ENCODE data around the gene KAZN. TPM values are rescaled to one million over a fixed set of nuclear protein-coding genes. Genes with fewer than 3 reads are reported as not detected.
A peak's percentile ranks its signal among the peaks of the same experiment; 100 is the strongest.

Gene KAZN
- total and polyA plus RNA-seq, 9 donors, result 10.1 to 56.4 (median 27.9) TPM

GRCh38 chr1:14599800-14600199 is 1.3 kb downstream of the KAZN start:
- Histone ChIP-seq H3K9me3 (no peaks in the 10 kb centered on the region), H3K27ac (no peak overlapping the region), H3K36me3 (no peaks in the 10 kb centered on the region), H3K4me1 (ENCODE audit: insufficient read depth) (peaks cover 2% of the 10 kb centered on the region), H3K4me3 (no peak overlapping the region), H3K27me3 (no peaks in the 10 kb centered on the region)
- 61 to 72% (median 67%) methylated on average over 6 of the region's 6 CpGs for WGBS, 3 donors
- TF ChIP-seq POLR2A (IDR thresholded peaks at IDR 0.05) (no peak), EP300 (IDR thresholded peaks at IDR 0.05) (no peak), CTCF (IDR thresholded peaks at IDR 0.05) (no peak)
- DNase-seq, result no peak
- intact Hi-C loops (cut with DNase I), result no loop called here

GRCh38 chr1:14600405-14601112 is 2.1 kb downstream of the KAZN start:
- intact Hi-C loops (cut with DNase I), result no loop called here
- H3K4me1 ChIP-seq (ENCODE audit: insufficient read depth), result peaks cover 2% of the 10 kb centered on the region
- H3K4me3 ChIP-seq, result no peak overlapping the region
- TF ChIP-seq CTCF (IDR thresholded peaks at IDR 0.05) (no peak), EP300 (IDR thresholded peaks at IDR 0.05) (no peak), POLR2A (IDR thresholded peaks at IDR 0.05) (no peak)
- WGBS, 3 donors, result 77 to 85% (median 82%) methylated on average over 12 of the region's 12 CpGs
- no peaks in the 10 kb centered on the region for H3K36me3 ChIP-seq
- H3K27me3 ChIP-seq, result no peaks in the 10 kb centered on the region
- no peak overlapping the region for H3K27ac ChIP-seq
- DNase-seq, result no peak
- no peaks in the 10 kb centered on the region for H3K9me3 ChIP-seq

- no peaks in the 10 kb centered on the region for H3K27me3 ChIP-seq
- H3K36me3 ChIP-seq, result no peaks in the 10 kb centered on the region
- intact Hi-C loops (cut with DNase I), result no loop called here
- H3K27ac ChIP-seq, result no peak overlapping the region
- no peaks in the 10 kb centered on the region for H3K9me3 ChIP-seq
- 7 to 15% (median 12%) methylated on average over 9 of the region's 9 CpGs for WGBS, 3 donors
- DNase-seq, result peak; percentile 44 to 63 (median 61)
- TF ChIP-seq CTCF (IDR thresholded peaks at IDR 0.05) (no peak), EP300 (IDR thresholded peaks at IDR 0.05) (no peak), POLR2A (IDR thresholded peaks at IDR 0.05) (no peak)
- H3K4me1 ChIP-seq (ENCODE audit: insufficient read depth), result peaks cover 2% of the 10 kb centered on the region
- H3K4me3 ChIP-seq, result no peak overlapping the region
Observed at GRCh38 chr1:14602136-14602535, 3.7 kb downstream of the KAZN start.

GRCh38 chr1:14603645-14604044 is 5.2 kb downstream of the KAZN start:
- H3K27ac ChIP-seq, result no peak overlapping the region
- no peaks in the 10 kb centered on the region for H3K4me1 ChIP-seq (ENCODE audit: insufficient read depth)
- WGBS, 3 donors, result 83 to 94% (median 86%) methylated on average over 2 of the region's 2 CpGs
- intact Hi-C loops (cut with DNase I), result no loop called here
- H3K27me3 ChIP-seq, result no peaks in the 10 kb centered on the region
- H3K36me3 ChIP-seq, result no peaks in the 10 kb centered on the region
- TF ChIP-seq CTCF (IDR thresholded peaks at IDR 0.05) (no peak), POLR2A (IDR thresholded peaks at IDR 0.05) (no peak), EP300 (IDR thresholded peaks at IDR 0.05) (no peak)
- no peaks in the 10 kb centered on the region for H3K9me3 ChIP-seq
- H3K4me3 ChIP-seq, result no peak overlapping the region
- no peak for DNase-seq
